DND-41 (cell line): ENCODE data around the gene SLC8B1.

Source experiments
- EZH2 ChIP-seq: IDR thresholded peaks from 3 replicates; pipeline ENCODE4 v1.6.1; 2012; ENCODE audit warnings: borderline replicate concordance, low read depth, mild to moderate bottlenecking, moderate library complexity, low read length, inconsistent platforms; ENCODE audit not compliant: severe bottlenecking
- TF ChIP-seq, protein P1 (sequence below): IDR thresholded peaks from 2 replicates; pipeline ENCODE4 v1.5.1; 2012; ENCODE audit warnings: borderline replicate concordance, low read length, moderate library complexity, mild to moderate bottlenecking; ENCODE audit not compliant: poor library complexity, severe bottlenecking; ENCODE audit errors: extremely low read depth

DNA sequence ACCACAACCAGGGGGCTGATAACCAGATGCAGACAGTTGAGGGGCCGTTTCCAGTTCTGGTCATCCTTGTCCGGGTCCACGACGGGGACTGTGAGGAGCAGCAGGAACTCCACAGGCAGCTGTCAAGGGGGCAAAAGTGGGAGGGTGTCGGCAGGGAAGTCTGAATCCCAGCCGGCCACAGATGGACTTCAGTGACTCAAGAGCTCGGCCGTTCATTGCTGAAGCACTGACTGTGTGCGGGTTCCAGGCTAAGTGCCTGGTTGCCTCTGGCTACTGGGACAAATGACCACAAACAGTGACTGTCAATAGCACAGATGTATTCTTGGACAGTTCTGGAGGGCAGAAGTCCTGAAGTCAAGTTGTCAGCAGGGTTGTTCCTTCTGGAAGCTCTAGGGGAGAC lies 19.6 kb downstream of the SLC8B1 start:
- TF ChIP-seq, protein P1, sequence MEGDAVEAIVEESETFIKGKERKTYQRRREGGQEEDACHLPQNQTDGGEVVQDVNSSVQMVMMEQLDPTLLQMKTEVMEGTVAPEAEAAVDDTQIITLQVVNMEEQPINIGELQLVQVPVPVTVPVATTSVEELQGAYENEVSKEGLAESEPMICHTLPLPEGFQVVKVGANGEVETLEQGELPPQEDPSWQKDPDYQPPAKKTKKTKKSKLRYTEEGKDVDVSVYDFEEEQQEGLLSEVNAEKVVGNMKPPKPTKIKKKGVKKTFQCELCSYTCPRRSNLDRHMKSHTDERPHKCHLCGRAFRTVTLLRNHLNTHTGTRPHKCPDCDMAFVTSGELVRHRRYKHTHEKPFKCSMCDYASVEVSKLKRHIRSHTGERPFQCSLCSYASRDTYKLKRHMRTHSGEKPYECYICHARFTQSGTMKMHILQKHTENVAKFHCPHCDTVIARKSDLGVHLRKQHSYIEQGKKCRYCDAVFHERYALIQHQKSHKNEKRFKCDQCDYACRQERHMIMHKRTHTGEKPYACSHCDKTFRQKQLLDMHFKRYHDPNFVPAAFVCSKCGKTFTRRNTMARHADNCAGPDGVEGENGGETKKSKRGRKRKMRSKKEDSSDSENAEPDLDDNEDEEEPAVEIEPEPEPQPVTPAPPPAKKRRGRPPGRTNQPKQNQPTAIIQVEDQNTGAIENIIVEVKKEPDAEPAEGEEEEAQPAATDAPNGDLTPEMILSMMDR, result no peak
- TF ChIP-seq EZH2, result no peak
